Coronary artery (tissue), 2 donors: ENCODE results near the gene DYNLT4.

Experiments used
- DNase-seq: peaks from one replicate; pipeline ENCODE4 v3.0.0-alpha.2; 2017; ENCODE audit warnings: low spot score
- H3K27ac ChIP-seq, 2 donors: fragments of 200-600 bp; sonication (generic); one replicate each; pipeline ENCODE4 v1.5.1; 2016 to 2019
- H3K4me3 ChIP-seq: fragments of 200-600 bp; sonication (generic); 2 replicates; pipeline ENCODE4 v1.5.1; 2016; ENCODE audit warnings: mild to moderate bottlenecking, moderate library complexity
- CTCF ChIP-seq: fragments of 200-600 bp; sonication (generic); IDR thresholded peaks from one replicate; pipeline ENCODE4 v1.5.1; 2019; ENCODE audit warnings: antibody characterized with exemption

DYNLT4 gene

GRCh38 chr1:44785029-44785380, 22.1 kb downstream of the DYNLT4 start:
- DNase-seq = no peak
- no peak for TF ChIP-seq CTCF
- Histone ChIP-seq H3K4me3 (no peak overlapping the region), H3K27ac (no peak overlapping the region)

- Histone ChIP-seq H3K27ac (peak overlapping the region; percentile 7 to 26), H3K4me3 (peak overlapping the region; percentile 69)
- TF ChIP-seq CTCF = no peak
- DNase-seq = no peak
These were observed 22.8 kb downstream of the DYNLT4 start for GRCh38 chr1:44784094-44785028.

- Histone ChIP-seq H3K27ac (peak overlapping the region; percentile 7 to 26), H3K4me3 (peak overlapping the region; percentile 69)
- TF ChIP-seq CTCF = no peak
- DNase-seq = no peak
These were observed 23.5 kb downstream of the DYNLT4 start for GRCh38 chr1:44783697-44784093.

GRCh38 chr1:44780583-44781121, 26.5 kb downstream of the DYNLT4 start:
- H3K4me3 ChIP-seq = no peak overlapping the region
- no peak overlapping the region for H3K27ac ChIP-seq
- no peak for DNase-seq
- TF ChIP-seq CTCF = no peak

- TF ChIP-seq CTCF = no peak
These were observed 28.2 kb downstream of the DYNLT4 start for GRCh38 chr1:44778705-44779576.

GRCh38 chr1:44777969-44778635, 29.0 kb downstream of the DYNLT4 start:
- Histone ChIP-seq H3K4me3 (no peak overlapping the region), H3K27ac (no peak overlapping the region)
- DNase-seq = no peak
- no peak for TF ChIP-seq CTCF

More at GRCh38 chr1:44778705-44779576, 28.2 kb downstream of the DYNLT4 start:
- DNase-seq = no peak
- no peak overlapping the region for H3K27ac ChIP-seq
- H3K4me3 ChIP-seq = no peak overlapping the region
